GM03348 (cell line): Measurements from ENCODE around the gene WWC2.
A peak's percentile ranks its signal among the peaks of the same experiment; 100 is the strongest.
"Not testable (repeated sequence)": the region's sequence is repeated elsewhere in the genome, so short reads cannot be mapped to it uniquely, and the experiment has no call there.

Experiments
- DNase-seq: peaks from one replicate; pipeline ENCODE4 v3.0.0; 2012; ENCODE audit warnings: low spot score

WWC2 gene

DNA sequence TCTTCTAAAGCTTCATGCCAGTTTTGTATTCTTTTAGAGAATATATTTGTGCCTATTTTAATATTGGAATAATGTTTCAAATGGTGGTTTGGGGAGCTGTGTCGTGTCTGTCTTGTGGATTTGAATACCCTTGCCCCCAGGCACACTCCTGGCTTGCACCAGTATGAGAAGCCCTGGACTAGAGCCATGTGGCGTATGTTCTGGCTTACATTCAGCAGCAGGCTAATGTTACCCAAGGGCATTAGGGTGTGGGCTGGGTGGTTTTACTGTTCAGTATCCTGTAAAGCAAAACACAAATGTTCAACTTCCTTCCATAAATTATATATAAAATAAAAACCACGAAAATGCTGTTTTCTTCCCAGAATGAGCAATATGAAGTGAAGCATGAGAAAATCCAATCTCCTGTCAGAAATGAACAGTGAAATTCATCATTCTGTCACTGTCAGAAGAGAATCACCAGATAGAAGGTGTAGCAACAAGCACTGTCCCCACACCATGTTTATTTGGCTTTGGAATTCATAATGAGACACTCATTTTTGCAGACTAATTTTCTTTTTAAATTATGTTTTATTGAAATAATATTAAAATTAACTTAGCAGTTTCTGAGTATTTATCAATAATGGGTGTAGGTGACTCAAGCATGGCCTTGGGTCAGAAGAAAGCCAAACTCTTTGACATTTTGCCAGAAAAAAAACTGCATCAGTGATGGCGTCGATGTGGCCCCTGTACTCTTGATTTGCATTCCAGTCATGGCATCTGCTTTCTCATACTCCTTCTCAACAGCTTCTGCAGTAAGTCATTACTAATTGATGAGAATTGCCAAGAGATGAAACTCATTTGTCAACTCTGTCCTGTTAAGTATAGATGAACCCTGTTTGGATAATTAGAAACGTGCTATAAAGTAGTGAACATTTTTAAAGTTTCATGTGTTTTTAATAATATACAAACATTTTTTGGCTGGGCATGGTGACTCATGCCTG lies 43.8 kb downstream of the WWC2 start:
- peak; percentile 54 for DNase-seq

DNA sequence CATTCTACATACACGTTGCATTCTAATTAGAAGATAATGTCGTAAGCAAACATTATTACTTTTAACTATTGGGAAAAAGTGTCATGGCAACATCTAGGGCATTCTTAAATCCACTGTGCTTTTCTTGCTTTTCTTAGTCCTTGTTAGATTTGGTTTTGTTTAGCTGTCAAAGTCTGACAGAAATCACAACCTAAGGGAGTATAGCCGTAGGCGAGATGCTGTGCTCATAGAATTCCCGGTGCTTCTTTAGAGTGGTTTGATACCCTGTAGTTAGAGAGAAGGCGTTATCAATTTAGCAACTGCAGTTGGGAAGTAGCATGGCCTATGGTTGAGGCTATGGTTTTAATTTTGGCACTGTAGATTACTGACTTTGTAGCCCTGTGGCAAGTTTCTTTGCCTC lies 45.7 kb downstream of the WWC2 start:
- no peak for DNase-seq

DNA sequence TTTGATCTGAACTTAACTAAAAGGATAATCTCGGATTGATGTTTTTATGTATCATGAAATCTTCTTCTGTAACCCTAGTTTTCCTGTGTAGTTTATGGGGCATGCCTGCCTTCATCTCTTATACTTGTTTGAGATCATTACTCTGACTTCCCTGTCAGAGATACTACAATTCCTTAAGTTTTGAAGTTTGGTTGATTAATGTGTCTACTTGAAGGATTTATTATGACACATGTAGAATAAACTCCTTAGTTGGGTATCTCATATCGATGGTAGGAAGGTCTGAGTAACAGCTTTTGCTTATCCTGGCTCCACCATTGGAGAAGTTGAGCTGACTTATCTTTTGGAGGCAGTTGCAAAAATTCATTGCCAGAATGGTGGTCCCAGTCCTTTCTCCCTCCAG lies 46.7 kb downstream of the WWC2 start:
- DNase-seq = no peak

DNA sequence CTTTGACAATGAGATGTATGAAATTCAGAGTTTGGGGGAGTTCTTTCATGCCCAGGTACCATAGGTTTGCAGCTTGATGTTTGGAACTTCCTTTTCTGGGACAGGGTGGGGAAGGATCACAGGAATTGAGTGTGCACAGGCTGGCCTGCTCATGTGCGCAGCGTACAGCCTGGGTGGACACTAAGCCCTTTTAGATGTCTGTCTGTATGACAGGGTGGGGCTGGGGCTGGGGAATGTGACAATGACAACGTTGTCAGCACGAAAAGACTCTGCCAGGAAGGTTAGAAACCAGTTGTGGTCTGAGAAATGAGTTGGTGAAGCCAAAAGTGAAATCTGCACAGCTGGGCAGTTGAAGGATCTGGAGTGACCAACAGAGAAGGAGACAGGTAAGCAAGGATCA lies 47.4 kb downstream of the WWC2 start:
- DNase-seq = no peak

DNA sequence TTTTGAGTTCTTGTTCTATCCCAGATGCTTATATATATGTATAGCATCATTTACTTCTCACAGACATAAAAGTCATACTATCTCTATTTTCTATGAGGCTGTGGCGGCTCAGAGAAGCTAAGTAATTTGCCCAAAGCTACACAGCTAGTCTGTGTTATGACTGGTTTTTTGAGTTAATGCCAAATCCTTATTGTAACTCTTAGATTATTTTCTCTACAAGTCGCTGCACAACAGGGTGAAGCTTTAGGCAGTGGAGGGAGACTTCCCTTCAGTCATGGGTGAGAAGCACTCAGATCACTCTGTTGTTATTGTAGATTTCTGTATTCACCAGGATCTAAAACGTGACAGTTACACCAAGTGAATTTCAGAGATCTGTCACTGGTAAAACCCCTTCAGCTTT lies 48.1 kb downstream of the WWC2 start:
- no peak for DNase-seq

DNA sequence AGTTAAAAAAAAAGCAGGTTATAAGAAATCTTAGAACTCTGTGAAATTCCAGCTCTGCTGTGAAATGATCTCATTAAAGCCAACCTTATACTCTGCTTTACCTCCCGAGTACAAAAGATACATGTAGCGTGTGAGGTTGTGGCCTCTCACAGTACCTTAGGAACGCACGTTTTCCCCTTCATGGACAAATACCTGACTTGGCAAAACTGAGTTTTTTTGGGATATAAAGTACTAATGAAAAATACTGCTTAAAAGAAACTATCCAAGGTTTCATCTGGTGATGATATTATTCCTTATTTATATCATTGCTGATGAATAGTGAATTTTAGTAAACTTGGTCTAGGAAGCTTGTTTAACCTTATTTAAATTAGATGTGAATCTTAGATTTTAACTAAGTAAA lies 48.9 kb downstream of the WWC2 start:
- no peak for DNase-seq

DNA sequence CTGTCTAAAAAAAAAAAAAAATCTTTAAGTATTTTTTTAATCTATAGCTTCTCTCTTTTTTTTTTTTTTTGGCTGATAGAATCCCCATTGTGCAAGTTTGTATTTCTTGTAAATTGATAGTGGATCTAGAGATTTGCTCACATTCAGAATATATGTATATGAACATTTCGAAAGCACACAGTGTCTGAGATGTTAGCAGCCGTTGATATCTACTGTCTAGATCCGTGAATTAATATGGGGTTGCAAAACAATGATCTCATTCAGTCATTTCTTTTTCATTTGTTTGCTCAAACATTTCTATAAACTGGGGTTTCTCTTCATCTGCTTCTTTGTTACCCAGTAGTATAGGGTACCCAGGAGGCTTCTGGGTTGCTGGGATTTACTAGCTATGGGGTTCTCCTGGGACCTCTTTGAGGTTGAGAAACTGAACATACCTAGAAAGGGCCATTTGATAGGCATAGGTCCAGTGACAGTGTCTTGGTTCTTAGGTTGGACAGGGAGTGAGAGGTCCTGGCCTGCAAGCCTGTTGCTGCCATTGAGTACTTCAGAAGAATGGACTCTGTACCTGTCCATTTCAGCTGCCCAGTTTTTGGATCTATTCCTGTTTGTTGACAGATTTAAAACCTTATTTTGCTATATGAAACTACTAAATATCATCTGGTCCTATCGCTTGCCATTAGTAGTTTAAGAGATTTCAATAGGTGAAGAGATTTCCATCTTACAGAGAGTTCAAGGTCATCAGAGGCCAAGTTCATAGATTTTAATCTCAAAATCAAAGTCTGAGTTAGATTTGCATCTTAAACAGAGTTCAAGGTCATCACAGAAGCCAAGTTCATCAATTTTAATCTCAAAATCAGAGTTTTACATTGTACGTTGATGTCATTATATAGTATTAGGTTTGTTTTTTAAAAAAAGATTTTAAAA lies 50.8 kb downstream of the WWC2 start:
- DNase-seq = no peak

DNA sequence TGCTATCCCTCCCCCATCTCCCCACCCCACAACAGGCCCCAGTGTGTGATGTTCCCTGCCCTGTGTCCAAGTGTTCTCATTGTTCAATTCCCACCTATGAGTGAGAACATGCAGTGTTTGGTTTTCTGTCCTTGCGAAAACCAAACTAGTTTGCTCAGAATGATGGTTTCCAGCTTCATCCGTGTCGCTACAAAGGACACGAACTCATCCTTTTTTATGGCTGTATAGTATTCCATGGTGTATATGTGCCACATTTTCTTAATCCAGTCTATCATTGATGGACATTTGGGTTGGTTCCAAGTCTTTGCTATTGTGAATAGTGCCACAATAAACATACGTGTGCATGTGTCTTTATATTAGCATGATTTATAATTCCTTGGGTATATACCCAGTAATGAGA lies 51.6 kb downstream of the WWC2 start:
- DNase-seq = not testable (repeated sequence)

DNA sequence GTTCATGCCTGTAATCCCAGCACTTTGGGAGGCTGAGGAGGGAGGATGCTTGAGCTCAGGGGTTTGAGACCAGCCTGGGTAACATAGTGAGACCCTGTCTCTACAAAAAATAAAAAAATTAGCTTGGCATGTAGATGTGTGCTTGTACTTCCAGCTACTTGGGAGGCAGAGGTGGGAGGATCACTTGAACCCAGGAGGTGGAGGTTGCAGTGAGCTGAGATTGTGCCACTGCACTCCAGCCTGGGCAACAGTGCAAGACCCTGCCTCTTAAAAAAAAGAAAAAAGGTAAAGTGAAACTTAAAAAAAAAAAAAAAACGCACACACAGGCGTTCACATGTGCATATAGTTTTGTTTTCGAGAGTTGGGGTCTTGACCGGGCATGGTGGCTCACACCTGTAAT lies 53.2 kb downstream of the WWC2 start:
- not testable (repeated sequence) for DNase-seq

DNA sequence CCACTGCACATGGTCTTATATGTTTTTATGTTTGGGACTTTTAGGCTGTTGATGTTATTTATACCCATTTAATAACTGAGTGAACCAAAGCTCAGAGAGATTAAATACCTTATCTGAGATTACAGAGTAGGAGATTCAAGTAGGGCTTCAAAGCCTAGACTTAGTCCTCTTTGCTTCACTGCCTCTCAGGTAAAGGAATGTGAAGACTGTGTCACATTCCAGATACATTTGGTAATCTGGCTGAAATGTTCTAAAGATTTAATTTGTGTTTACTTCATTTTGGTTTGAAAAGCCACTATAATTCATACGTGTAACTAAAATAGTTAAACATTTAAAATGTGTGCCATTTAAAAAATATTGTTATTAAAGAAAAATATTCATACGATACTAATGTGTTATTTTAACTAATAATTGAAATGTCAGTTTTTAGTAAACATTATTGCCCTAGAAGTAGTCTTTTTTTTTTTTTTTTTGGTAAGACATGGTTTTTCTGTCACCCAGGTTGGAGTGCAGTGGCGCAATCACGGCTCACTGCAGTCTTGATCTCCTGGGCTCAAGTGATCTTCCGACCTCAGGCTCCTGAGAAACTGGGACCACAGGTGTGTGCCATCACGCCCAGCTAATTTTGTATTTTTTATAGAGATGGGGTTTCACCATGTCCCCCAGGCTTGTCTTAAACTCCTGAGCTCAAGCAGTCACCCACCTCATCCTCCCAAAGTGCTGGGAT lies 54.3 kb downstream of the WWC2 start:
- DNase-seq = no peak

DNA sequence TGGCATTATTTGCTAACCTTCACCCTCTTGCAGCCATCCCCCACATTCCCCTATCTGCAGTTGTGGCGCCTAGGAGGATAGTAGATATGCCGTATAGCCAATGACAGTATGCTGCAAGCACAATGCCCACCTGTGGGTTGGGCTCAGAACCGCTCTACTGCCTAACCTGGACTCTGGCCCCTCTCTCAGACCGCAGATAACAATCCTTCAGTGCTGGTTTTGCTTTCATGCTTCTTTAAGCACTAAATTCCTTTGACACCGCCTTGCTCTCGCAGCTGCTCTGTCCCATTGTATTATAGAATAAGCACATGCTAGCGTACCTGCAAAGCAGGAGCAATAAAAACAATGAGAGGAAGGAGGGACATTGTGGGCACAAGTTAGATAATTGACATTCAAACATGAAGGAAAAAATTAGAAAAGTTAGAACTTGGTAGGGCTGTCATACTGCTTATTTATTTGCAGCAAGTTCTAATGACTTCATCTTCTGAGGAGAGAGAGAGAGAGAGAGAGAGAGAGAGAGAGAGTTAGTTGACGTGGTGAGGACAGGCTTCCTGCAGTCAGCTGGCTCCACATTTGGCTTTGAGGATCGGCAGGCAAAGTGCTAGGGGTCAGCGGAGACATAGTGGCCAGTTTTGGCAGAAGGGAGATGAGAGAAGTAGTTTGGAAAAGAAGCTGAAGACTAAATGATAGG lies 55.8 kb downstream of the WWC2 start:
- no peak for DNase-seq

DNA sequence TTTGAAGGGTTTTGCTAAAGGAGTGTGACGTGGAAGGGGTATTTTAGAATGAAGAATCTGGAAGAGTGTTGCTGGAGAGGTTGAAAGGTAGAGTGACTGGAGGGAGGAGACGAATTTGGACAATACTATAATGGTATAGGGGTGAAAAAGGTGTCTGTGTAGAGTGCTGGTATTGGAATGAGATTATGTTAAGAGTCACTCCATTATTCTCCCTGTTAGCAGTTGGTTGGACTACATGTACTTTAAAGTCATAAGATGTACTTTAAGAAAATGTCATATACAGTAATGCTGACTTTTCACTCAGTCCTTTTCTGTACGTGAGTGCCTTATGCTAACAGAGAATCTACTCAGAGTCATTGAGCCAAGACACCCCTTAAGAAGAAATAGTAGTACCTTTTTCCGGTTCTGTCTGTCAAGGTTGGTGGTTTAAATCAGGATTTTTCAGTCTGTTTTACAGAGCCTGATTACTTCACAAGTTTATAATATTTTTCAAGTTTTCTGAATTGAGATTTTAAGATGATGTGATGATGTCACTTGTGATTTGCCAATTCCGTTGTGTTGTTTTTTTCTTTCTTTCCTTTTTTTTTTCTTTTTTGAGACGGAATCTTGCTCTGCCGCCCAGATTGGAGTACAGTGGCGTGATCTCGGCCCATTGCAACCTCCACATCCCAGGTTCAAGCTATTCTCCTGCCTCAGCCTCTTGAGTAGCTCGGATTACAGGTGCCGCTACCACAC lies 56.6 kb downstream of the WWC2 start:
- no peak for DNase-seq

DNA sequence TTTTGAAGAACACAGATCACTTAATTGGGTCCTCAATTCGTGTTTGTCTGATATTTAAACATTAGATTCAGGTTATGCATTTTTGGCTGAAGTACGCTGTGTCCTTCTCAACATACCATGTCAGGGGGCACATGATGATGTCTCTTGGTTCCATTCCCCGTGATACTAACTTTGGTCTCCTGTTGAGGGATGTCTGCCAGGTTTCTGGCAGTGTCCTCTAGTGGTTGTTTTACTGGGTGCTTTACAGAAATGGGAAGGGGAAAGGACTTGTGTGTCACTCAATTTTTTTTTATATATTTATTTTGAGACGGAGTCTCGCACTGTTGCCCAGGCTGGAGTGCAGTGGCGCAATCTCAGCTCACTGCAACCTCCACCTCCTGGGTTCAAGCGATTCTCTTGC lies 58.2 kb downstream of the WWC2 start:
- no peak for DNase-seq

DNA sequence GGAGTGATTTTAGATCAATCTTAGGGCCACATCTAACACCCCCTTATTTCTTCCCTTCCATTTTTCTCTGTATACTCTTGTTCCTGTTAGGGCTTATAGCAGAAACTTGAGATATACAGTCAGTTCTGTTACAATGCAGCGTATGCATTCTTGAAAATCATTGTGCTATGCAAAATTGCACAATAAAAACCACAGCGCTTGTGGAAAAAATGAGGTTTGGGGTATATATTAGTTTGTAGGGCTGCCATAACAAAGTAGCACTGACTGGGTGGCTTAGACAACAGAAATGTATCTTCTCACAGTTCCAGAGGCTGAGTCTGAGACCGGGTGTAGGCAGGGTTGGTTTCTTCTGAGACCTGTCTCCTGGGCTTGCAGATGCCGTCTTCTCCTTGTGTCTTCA lies 59.0 kb downstream of the WWC2 start:
- no peak for DNase-seq

DNA sequence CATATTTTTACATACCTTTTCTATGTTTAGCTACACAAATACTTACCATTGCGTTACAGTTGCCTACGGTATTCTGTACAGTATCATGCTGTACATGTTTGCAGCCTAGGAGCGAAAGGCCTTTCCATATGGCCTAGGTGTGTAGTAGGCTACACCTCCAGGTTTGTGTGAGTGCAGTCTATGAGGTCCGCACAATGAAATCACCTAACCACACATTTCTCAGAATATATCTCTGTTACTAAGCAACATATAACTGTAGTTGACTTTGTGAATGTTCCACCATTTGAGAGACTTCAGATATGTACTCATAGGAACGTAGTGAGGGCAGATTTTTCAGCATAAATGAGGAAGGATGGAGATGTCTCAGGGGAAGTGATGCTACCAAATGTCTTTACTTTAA lies 62.6 kb downstream of the WWC2 start:
- no peak for DNase-seq

DNA sequence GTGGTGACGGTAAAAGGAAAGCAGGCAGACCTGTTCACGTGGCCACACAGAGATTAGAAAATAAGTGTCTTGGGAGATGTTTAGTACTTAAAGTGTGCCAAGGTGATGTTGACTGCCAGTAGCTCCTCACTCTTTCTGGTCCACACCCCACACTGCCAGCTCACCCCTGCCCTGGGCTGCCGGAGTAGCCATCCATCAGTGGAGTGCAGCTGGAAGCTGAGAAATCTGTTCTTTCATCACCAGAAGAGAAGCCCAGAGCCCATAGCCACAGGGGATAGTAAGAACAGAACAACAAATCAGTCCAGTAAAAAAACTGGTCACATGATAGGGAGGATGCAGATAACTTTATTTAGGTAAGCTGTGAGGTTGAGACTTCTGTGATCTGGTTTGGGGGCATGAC lies 64.1 kb downstream of the WWC2 start:
- no peak for DNase-seq

DNA sequence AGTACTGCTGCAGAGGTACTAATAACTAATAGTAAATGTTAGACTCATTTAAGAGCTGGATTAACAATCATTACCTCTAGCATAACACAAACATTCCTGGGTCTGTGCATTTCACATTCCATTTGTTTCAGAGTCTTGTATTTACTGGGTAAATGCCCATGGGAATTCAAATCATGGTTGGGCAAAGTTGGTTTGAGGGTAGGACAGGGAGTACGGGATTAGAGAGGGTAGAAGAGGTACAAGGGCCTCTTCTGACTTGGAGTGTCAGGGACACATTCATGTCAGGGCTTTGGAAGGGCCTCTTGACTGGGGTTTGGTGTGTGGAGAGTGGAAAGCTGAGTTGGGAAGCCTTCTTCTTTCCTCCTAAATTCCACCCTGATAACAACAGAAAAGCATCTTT lies 65.9 kb downstream of the WWC2 start:
- DNase-seq = peak; percentile 18

DNA sequence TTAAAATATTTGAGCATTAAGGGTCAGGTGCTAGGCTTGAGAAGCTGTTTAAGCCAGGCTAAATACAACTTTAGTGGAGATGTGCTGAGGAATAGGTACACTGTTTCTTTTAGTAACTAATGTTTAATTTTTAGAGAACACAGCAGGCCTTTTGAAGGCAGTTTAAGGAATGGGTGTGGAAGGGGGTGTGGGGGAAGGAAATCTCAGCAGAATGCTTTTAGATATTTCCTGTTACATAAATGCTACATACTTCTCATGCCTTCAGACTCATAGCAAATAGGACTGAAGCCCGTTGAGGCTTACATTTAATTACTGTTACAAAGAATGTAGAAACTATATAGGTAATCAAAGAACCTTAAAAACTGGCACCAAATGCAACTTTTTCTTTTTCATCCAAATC lies 66.3 kb downstream of the WWC2 start:
- peak; percentile 52 for DNase-seq

DNA sequence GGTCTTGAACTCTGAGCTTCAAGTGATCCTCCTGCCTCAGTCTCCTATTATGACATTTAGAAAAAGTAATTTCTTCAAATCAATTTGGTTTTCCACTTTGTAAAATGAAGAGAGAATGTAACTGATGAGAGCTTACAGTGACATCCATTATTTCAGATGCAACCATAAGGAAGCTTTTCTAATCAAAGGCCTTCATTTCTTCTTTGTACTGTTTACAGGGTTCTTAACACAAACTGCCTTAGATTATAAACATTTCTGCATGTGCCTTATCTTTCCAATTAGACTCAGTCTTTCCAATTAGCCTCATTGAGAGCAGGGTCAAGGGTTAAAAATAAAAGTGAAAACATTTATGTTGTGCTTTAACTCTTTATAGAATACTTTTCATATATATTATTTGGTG lies 71.8 kb downstream of the WWC2 start:
- no peak for DNase-seq

DNA sequence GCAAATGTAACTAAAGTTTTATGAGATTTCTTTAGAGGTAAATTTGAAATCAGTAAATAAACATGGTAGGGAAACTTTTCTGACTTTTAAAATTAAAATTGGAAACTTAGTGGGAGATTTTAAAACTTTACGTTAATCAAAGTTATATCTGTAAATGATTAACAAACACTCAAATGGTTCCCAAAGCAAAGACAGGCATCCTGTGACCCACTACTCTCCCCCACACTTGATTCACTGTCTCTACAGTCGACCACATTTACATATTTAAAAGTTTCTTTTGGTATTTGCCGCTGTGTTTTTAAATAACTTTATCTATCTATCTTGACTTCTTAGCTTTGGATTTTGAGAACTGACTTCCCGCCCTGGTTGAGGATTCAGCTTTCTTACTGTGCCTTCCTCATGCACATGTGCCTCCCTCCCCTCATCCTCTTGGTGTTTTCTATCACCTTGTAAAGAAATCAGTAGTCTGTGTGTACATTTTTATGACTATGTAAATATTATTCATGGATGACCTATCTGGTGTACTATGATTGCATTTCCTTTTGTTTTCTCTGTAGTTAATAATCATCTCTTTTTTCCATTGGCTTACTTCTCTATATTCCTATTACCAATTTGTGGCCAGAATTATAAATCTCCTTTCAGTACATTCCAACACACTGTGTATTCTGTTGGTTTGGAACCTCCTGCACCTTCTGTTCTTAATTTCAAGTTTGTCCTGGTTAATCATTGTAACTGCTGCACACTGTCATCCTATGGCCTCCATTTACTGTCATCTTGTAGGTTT lies 72.6 kb downstream of the WWC2 start:
- DNase-seq = no peak
